BLaER1 treated with 17β-estradiol and CSF1 and Interleukin-3, amounts not matched to agents 10 nM and 100 nM (cell line): ENCODE results near the gene CCDC57.
A peak's percentile ranks its signal among the peaks of the same experiment; 100 is the strongest.

Experiments
- H3K27ac ChIP-seq, 11 experiments: shearing (Covaris generic); formaldehyde crosslinking; 2 replicates each; pipeline ENCODE4 v1.8.1; 2022
- H3K27me3 ChIP-seq, 11 experiments: shearing (Covaris generic); formaldehyde crosslinking; 2 replicates each; pipeline ENCODE4 v1.8.1; 2022
- H3K36me3 ChIP-seq, 11 experiments: shearing (Covaris generic); formaldehyde crosslinking; 2 replicates each; pipeline ENCODE4 v1.8.1; 2022
- H3K4me1 ChIP-seq, 10 experiments: shearing (Covaris generic); formaldehyde crosslinking; 2 replicates each; pipeline ENCODE4 v1.8.1; 2022
- H3K4me2 ChIP-seq, 11 experiments: shearing (Covaris generic); formaldehyde crosslinking; 2 replicates each; pipeline ENCODE4 v1.8.1; 2022
- H3K4me3 ChIP-seq, 10 experiments: shearing (Covaris generic); formaldehyde crosslinking; 2 replicates each; pipeline ENCODE4 v1.8.1; 2022
- H3K9ac ChIP-seq, 11 experiments: shearing (Covaris generic); formaldehyde crosslinking; 2 replicates each; pipeline ENCODE4 v1.8.1; 2022
- H3K9me3 ChIP-seq, 11 experiments: shearing (Covaris generic); formaldehyde crosslinking; replicated peaks in 1 of 11; 2 replicates each; pipeline ENCODE4 v1.8.1; 2022
- H4K20me1 ChIP-seq, 11 experiments: shearing (Covaris generic); formaldehyde crosslinking; 2 replicates each; pipeline ENCODE4 v1.8.1; 2022
- Cebpa-rat ChIP-seq, 11 experiments: shearing (Covaris generic); IDR thresholded peaks; 2 replicates each; pipeline ENCODE4 v1.8.1; 2022

Gene CCDC57

GRCh38 chr17:82224666-82225065 is 12.0 kb upstream of the CCDC57 start:
- Histone ChIP-seq H3K36me3 (peaks cover 0 to under 1% (median 0%) of the 10 kb centered on the region in 11 experiments; a peak in 1 of 22 replicates), H3K9me3 (no peaks in the 10 kb centered on the region), H3K27me3 (peaks cover 0 to 21% (median 0%) of the 10 kb centered on the region in 11 experiments; a peak in 8 of 22 replicates), H3K4me2 (no peak overlapping the region), H3K4me3 (no peak overlapping the region), H4K20me1 (peaks cover 0 to 8% (median 7%) of the 10 kb centered on the region in 11 experiments; a peak in 15 of 22 replicates), H3K27ac (no peak overlapping the region), H3K4me1 (peaks cover 20 to 39% (median 28%) of the 10 kb centered on the region in 10 experiments), H3K9ac (no peak overlapping the region)
- TF ChIP-seq Cebpa-rat (IDR thresholded peaks at IDR 0.05): no peak

- no peak overlapping the region for H3K4me2 ChIP-seq
- H3K27me3 ChIP-seq: peaks cover 0 to 9% (median 0%) of the 10 kb centered on the region in 11 experiments; a peak in 5 of 22 replicates
- H3K4me1 ChIP-seq: peaks cover 12 to 48% (median 24%) of the 10 kb centered on the region in 10 experiments
- TF ChIP-seq Cebpa-rat (IDR thresholded peaks at IDR 0.05): no peak
- H3K27ac ChIP-seq: no peak overlapping the region
- H3K9ac ChIP-seq: no peak overlapping the region
- H3K36me3 ChIP-seq: no peaks in the 10 kb centered on the region
- no peaks in the 10 kb centered on the region for H3K9me3 ChIP-seq
- no peak overlapping the region for H3K4me3 ChIP-seq
- H4K20me1 ChIP-seq: no peaks in the 10 kb centered on the region
These were observed 10.9 kb upstream of the CCDC57 start for GRCh38 chr17:82223517-82223916.

DNA sequence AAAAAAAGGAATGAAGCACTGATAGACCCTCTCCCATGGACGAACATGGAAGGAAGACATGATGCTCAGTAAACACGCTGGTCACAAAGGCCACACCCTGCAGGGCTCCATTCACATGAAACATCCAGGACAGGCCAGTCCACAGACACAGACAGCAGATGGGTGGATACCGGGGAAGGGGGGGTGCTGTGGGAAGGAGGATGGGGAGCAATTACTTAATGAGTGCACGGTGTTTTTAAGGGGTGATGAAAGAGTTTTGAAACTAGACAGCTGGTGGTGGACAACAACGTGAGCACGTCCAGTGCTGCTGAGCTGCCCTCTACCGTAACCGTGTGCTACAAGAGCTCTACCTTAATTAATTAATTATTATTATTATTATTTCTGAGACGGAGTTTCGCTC is 10.2 kb upstream of the CCDC57 start:
- Histone ChIP-seq H3K9me3 (no peaks in the 10 kb centered on the region), H3K4me1 (peaks cover 5 to 49% (median 23%) of the 10 kb centered on the region in 10 experiments)

DNA sequence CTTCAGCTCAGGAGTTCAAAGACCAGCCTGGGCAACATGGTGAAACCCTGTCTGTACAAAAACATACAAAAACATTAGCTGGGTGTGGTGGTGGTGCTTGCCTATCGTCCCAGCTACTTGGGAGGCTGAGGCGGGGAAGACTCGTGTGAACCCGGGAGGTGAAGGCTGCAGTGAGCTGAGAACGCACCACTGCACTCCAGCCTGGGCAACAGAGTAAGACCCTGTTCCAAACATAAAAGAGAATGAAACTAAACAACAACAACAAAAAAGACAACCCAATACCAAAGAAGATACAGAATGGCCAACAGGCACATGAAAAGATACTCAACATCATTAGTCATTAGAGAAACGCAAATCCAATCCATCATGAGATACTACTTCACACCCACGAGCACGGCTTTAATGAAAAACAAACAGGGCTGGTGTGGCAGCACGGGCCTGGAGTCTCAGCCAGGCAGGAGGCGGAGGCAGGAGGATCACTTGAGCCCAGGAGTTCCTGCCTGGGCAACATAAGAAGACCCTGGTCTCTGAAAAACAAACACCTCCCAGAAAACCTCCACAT is 8.8 kb upstream of the CCDC57 start:
- H3K4me3 ChIP-seq: no peak overlapping the region
- no peak for TF ChIP-seq Cebpa-rat (IDR thresholded peaks at IDR 0.05)
- H3K36me3 ChIP-seq: no peaks in the 10 kb centered on the region
- H3K27ac ChIP-seq: no peak overlapping the region
- H3K4me2 ChIP-seq: 0 out of 22 replicates have a peak overlapping the region, but pooled peaks of 1 of the 11 experiments have one; percentile 5
- H3K4me1 ChIP-seq: peaks cover 11 to 49% (median 25%) of the 10 kb centered on the region in 10 experiments
- no peaks in the 10 kb centered on the region for H3K9me3 ChIP-seq
- H3K9ac ChIP-seq: 0 out of 22 replicates have a peak overlapping the region, but pooled peaks of 1 of the 11 experiments have one; percentile 10
- no peaks in the 10 kb centered on the region for H4K20me1 ChIP-seq
- no peaks in the 10 kb centered on the region for H3K27me3 ChIP-seq

More for the DNA sequence above, 10.2 kb upstream of the CCDC57 start:
- no peaks in the 10 kb centered on the region for H4K20me1 ChIP-seq
- no peak overlapping the region for H3K27ac ChIP-seq
- H3K4me2 ChIP-seq: no peak overlapping the region
- H3K27me3 ChIP-seq: peaks cover 0 to 2% (median 0%) of the 10 kb centered on the region in 11 experiments; a peak in 1 of 22 replicates
- no peak overlapping the region for H3K9ac ChIP-seq
- H3K4me3 ChIP-seq: no peak overlapping the region
- no peak for TF ChIP-seq Cebpa-rat (IDR thresholded peaks at IDR 0.05)
- no peaks in the 10 kb centered on the region for H3K36me3 ChIP-seq

GRCh38 chr17:82219753-82220709 is 7.4 kb upstream of the CCDC57 start:
- Histone ChIP-seq H3K4me2 (peak overlapping the region in 4 of 11 experiments; percentile 88 to 98 (median 90); a peak in 7 of 22 replicates), H3K9ac (peak overlapping the region in 3 of 11 experiments; percentile 15 to 85 (median 54); a peak in 5 of 22 replicates), H3K27me3 (no peaks in the 10 kb centered on the region), H3K4me3 (no peak overlapping the region), H3K36me3 (no peaks in the 10 kb centered on the region), H3K4me1 (peaks cover 22 to 58% (median 38%) of the 10 kb centered on the region in 10 experiments), H3K9me3 (no peaks in the 10 kb centered on the region), H4K20me1 (no peaks in the 10 kb centered on the region), H3K27ac (peak overlapping the region in 4 of 11 experiments; percentile 29 to 97 (median 92); a peak in 6 of 22 replicates)
- TF ChIP-seq Cebpa-rat (IDR thresholded peaks at IDR 0.05): no peak

- Histone ChIP-seq H3K4me2 (peak overlapping the region in 5 of 11 experiments; percentile 88 to 98 (median 90); a peak in 9 of 22 replicates), H3K4me3 (no peak overlapping the region; a peak in 1 of 20 replicates), H3K9me3 (no peaks in the 10 kb centered on the region), H3K27ac (peak overlapping the region in 5 of 11 experiments; percentile 82 to 97 (median 92); a peak in 11 of 22 replicates), H3K9ac (peak overlapping the region in 3 of 11 experiments; percentile 54 to 85 (median 79); a peak in 6 of 22 replicates), H3K27me3 (no peaks in the 10 kb centered on the region), H3K4me1 (peaks cover 24 to 67% (median 47%) of the 10 kb centered on the region in 10 experiments), H4K20me1 (no peaks in the 10 kb centered on the region), H3K36me3 (no peaks in the 10 kb centered on the region)
- TF ChIP-seq Cebpa-rat (IDR thresholded peaks at IDR 0.05): no peak
These were observed 6.4 kb upstream of the CCDC57 start for GRCh38 chr17:82219083-82219482.

DNA sequence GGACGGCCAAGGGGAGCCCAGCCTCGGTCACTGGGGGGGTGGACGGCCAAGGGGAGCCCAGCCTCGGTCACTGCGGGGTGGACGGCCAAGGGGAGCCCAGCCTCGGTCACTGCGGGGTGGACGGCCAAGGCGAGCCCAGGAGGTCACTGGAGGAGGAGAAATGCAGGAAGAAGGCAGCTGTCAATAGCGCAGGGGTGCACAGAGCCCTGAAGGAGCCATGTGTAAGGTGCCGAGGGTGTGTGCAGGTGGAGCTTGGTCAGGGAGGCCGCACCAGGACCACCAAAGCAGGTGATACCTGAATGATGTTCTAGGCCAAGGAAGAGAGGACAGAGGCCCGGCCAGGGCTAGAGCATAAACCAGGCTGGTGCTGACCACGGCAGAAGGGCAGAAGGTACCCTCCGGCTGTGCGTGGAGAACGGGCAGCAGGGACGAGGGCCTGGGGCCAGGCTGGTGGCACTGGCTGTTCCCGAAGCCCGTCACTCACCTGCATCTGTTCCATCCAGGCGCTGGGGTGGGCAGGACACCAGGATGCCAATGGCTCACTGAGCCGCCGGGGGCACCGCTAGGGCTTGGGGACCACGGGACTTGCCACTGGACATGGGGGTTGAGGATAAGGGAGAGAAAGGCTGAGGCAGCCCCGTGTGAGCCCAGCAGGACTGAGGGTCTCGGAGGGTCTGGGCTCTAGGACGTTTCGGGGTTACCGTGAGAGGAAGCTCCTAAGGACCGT is 5.9 kb upstream of the CCDC57 start:
- Histone ChIP-seq H3K4me1 (peaks cover 25 to 72% (median 50%) of the 10 kb centered on the region in 10 experiments), H3K4me3 (peak overlapping the region in 2 of 10 experiments; percentile 3 to 9; a peak in 2 of 20 replicates), H3K4me2 (peak overlapping the region in 6 of 11 experiments; percentile 74 to 98 (median 89); a peak in 11 of 22 replicates), H3K9me3 (no peaks in the 10 kb centered on the region), H3K36me3 (no peaks in the 10 kb centered on the region), H4K20me1 (no peaks in the 10 kb centered on the region), H3K27me3 (no peaks in the 10 kb centered on the region), H3K9ac (peak overlapping the region in 7 of 11 experiments; percentile 46 to 85 (median 73); a peak in 10 of 22 replicates), H3K27ac (peak overlapping the region in 7 of 11 experiments; percentile 73 to 97 (median 92); a peak in 14 of 22 replicates)
- no peak for TF ChIP-seq Cebpa-rat (IDR thresholded peaks at IDR 0.05)

DNA sequence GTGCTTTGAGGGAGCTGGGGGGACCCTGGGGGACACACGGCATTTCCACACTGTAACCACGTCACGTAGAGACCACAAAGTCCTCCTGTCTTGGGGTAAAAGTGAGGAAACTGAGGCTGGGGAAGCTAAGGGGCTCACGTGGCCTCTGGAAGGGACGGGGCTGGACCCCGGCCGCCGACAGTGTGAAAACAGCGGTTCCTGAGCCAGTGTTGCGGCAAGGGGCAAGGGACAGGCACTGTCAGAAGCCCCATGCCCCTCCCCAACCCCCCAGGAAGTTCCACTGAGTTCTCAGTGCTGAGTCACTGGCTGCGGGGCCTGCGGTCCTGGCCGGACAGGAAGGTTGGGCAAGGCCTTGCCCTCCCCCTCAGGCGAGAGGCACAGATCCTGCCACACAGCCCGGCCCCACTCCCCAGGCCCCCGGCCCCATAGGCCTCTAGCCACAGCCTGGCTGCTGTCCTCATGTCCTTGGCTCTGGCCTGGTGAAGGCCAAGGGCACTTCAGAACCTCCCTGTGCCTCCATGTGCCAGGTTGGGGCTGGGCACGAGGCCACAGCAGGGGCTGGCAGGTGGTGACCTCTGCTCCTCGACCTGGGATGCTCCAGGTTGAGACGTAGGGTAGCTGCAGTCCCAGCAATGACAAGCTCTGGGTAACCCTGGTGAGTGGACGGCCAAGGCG is 5.0 kb upstream of the CCDC57 start:
- no peaks in the 10 kb centered on the region for H4K20me1 ChIP-seq
- H3K4me1 ChIP-seq: peaks cover 32 to 76% (median 57%) of the 10 kb centered on the region in 10 experiments
- H3K9ac ChIP-seq: peak overlapping the region; percentile 7 to 85 (median 73); a peak in 20 of 22 replicates
- no peaks in the 10 kb centered on the region for H3K9me3 ChIP-seq
- H3K36me3 ChIP-seq: no peaks in the 10 kb centered on the region
- no peak for TF ChIP-seq Cebpa-rat (IDR thresholded peaks at IDR 0.05)
- peak overlapping the region in 3 of 10 experiments; percentile 22 to 27 (median 22); a peak in 2 of 20 replicates for H3K4me3 ChIP-seq
- peak overlapping the region; percentile 58 to 98 (median 83) for H3K4me2 ChIP-seq
- peak overlapping the region; percentile 44 to 97 (median 82) for H3K27ac ChIP-seq
- peaks cover 0 to 5% (median 0%) of the 10 kb centered on the region in 11 experiments; a peak in 2 of 22 replicates for H3K27me3 ChIP-seq
